ENCODE data around the gene FAM167B. TPM values are rescaled to one million over a fixed set of nuclear protein-coding genes. Genes with fewer than 3 reads are reported as not detected.

FAM167B gene
- total and polyA plus RNA-seq, 2 donors (not counting 1 experiment from before 2014, with no cell fraction given), result 1.1 to 5.4 TPM

DNA sequence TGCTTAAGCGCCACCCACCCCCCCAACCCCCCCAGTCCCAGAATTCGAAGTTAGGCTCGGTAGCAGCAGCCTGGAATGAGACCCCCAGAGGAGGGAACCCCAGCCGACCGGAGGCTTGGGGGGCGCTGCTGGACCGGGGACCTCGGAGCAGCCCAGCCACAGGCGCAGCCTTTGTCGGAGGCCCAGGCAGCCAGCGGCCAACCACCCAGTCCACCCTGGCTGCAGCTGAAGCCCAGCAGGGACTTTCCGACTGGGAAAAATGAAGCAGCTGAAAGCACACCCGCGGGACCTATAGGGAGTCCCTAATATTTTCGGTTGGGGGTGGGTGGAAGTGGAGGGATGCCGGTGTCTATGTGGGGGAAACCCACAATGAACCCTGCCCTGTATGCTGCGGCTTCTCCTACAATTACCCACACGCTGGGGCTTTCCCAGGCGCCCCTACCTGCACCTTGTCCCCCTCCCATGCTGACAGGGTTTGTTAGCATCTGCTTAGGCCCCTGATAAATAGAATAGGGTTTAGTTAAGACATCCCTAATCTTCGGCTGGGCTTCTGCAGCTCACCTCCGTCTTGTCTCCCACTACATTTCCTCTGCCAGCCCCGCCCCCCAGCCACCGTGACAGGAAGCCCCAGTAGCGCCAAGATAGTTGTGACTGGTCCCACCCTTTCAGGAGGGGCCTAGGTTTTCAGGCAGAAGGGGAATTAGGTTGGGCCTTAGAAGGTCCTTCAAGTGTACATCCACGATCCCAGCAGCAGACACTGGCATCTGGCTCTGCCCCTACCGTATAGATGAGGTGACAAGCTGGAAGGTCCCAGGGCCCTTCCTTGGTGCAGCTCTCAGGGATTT lies 45.8 kb upstream of the FAM167B start:
- peak overlapping the region; percentile 88 for H3K4me3 Mint-ChIP-seq
- no peaks in the 10 kb centered on the region for H3K9me3 Mint-ChIP-seq (ENCODE audit: insufficient read depth)
- no peaks in the 10 kb centered on the region for H4K20me1 ChIP-seq (ENCODE audit: control insufficient read depth, insufficient read depth, low read length, poor library complexity, severe bottlenecking)
- H3K4me3 ChIP-seq (ENCODE audit: control extremely low read depth in 1 of 5, extremely low read depth in 1 of 5, insufficient read depth in 1 of 5, low read depth in 2 of 5, low read length in 4 of 5), result peak overlapping the region; percentile 48 to 85 (median 79)
- peaks cover 2 to 12% of the 10 kb centered on the region in 2 experiments for H3K36me3 ChIP-seq (replicated peaks in 1 of 2; ENCODE audit: control extremely low read depth in 1 of 2, control insufficient read depth in 1 of 2, extremely low read depth in 1 of 2, insufficient read depth in 2 of 2, low read length in 1 of 2)
- H3K27ac ChIP-seq (ENCODE audit: low read length in 2 of 2), result peak overlapping the region; percentile 78 to 88
- TF ChIP-seq CTCF (IDR thresholded peaks at IDR 0.05) (no peak), EZH2 (IDR thresholded peaks at IDR 0.05; ENCODE audit: borderline replicate concordance, insufficient read depth, low read depth, low read length, poor library complexity, severe bottlenecking) (no peak)
- H3K27ac Mint-ChIP-seq, result peak overlapping the region; percentile 86
- H3K4me2 ChIP-seq (replicated peaks; ENCODE audit: low read depth, low read length, poor library complexity, severe bottlenecking), result peak overlapping the region; percentile 91
- ATAC-seq (ENCODE audit: low read depth) (peak; percentile 55), DNase-seq (peak; percentile 84)
- peaks cover 41% of the 10 kb centered on the region for H3K4me1 Mint-ChIP-seq
- H2AFZ ChIP-seq (ENCODE audit: insufficient read depth, low read depth, low read length, poor library complexity, severe bottlenecking), result peak overlapping the region; percentile 90
- peaks cover 0 to 4% (median 0%) of the 10 kb centered on the region in 3 donors for H3K9me3 ChIP-seq (ENCODE audit: control extremely low read depth in 1 of 3, control insufficient read depth in 2 of 3, insufficient read depth in 1 of 3, low read length in 2 of 3)
- H3K9ac ChIP-seq (ENCODE audit: low read length), result peak overlapping the region; percentile 89
- H3K27me3 ChIP-seq (replicated peaks in 1 of 4; ENCODE audit: control extremely low read depth in 1 of 4, control insufficient read depth in 3 of 4, insufficient read depth in 4 of 4, low read length in 3 of 4), result no peaks in the 10 kb centered on the region
- no peaks in the 10 kb centered on the region for H3K79me2 ChIP-seq (ENCODE audit: control insufficient read depth, insufficient read depth, low read length)
- H3K4me1 ChIP-seq (ENCODE audit: control insufficient read depth in 2 of 2, insufficient read depth in 2 of 2, low read length in 2 of 2), result peaks cover 21 to 43% of the 10 kb centered on the region in 2 donors
- no peaks in the 10 kb centered on the region for H3K27me3 Mint-ChIP-seq
- ChIA-PET POLR2A (interaction anchor here (0.6 to 1.7 kb wide), 12 partner anchors 9 to 194 kb away, joined by 3 to 11 read pairs (median 4); partner anchors contain the start of genes EIF3I, HDAC1, MARCKSL1 and TMEM234), CTCF (interaction anchor here (0.6 to 3.9 kb wide), 11 partner anchors 9 to 213 kb away, joined by 3 to 20 read pairs (median 4); partner anchors contain the start of gene MARCKSL1)
- 2% methylated on average over 15 of the region's 26 CpGs for whole genome bisulfite sequencing (ENCODE audit: insufficient coverage)
- intact Hi-C loops (cut with micrococcal nuclease), result loop anchor here (1.0 to 10.0 kb wide), 3 partner anchors 21 to 136 kb away; partner anchors contain the start of genes EIF3I, MARCKSL1, TMEM234 and TMEM39B

Measured in B cell (primary cell).